Stimulated activated CD8-positive, alpha-beta memory T cell treated with anti-CD3 and anti-CD28 coated beads, Interleukin-4, amount 100 ng/mL, for 4 hours (primary cell): ENCODE measurements around the gene TRPT1.

Experiments
- DNase-seq, 2 donors: peaks; one replicate each; pipeline ENCODE4 v3.0.0-alpha.2; 2020; ENCODE audit warnings: low read depth in 2 of 2, low spot score in 1 of 2

The TRPT1 gene

DNA sequence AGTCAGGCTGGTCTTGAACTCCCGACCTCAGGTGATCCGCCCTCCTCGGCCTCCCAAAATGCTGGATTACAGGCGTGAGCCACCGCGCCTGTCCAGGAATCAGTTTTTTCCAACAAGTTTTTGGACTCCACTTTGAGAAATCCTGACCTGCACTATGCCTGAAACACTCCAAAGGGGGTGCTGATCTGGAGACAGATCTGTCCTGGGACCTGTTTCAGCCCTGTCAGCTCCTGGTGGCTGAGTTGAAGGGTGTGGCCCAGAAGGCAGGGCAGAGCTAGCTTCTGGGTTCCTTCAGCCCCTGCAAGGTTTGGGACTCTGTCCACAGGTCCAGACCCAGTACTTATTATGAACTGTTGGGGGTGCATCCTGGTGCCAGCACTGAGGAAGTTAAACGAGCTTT lies 5.6 kb upstream of the TRPT1 start:
- DNase-seq = no peak

DNA sequence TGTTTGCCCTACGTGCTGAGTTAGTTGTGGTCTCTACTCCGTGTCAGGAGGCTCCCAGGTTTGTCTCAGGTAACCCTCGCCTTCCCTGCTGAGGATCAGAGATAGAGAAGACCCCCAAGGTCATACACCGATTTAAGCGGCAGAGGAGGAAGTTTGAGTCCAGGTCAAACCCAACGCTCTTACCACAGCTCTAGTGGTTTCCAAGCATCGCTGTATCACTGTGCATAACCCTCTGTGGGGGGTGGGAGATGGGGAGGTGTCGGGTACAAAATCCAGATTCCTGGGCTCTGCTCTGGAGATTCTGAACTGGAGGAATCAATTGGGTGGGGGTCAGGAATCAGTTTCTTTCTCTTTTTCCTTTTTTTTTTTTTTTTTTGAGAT lies 5.0 kb upstream of the TRPT1 start:
- DNase-seq = no peak

DNA sequence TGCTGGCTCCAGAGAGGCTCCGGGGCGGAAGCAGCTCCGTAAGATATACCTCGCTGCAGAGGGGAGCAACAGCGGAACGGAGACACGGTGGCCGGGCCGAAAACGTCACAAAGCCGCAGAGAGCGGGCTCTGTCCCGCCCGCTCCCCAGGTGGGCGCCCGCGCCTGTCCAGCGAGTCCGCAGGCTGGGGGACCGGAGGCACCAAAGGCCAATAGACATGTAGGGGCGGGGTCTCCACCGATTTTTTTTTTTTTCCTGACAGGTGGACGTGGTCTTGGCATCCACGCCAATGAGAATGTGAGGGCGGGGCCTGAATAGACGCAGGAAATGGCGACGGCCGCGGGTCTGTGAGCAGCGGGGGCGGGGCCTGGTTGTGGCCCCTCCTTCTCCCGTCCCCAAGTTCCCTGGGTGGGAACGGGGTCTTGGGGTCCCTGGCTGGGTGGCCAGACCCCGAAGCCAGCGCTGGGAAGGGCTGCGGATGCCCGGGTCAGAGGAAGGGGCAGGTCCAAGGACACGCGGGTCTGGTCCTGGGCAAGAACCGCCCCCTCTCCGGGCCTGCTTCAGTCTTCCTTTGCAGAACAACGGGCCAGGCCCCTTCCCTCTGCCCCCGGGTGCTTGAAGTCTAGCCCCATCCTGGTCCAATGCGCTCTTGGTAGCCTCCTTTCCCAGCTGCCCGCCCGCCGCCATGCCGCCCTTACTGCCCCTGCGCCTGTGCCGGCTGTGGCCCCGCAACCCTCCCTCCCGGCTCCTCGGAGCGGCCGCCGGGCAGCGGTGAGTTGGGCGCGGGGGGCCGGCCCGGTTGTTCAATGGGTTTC lies 4.4 kb upstream of the TRPT1 start, which contains the start of gene DNAJC4:
DNAJC4 (plus strand) TSS at position 378 of the 814 bp plus-strand sequence; CDS start at position 685, 307 bp downstream.
- peak; percentile 60 to 78 for DNase-seq

DNA sequence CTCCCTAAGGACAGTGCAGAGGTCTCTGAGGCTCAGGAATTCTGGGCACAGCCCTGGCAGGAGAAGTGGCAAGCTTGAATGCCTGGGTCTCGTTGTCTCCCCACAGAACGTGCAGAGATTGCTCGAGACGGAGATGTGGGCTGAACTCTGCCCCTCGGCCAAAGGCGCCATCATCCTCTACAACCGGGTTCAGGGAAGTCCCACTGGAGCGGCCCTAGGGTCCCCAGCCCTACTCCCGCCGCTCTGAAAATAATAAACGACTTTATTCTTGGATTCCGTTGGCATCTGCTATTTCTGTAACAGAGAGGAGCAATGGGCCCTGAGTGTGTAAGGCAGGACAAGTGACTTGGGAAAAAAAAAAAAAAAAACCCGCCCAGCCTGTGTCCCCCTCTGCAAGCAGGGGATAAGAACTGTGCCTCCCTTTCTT lies 3.8 kb upstream of the TRPT1 start:
- no peak for DNase-seq

DNA sequence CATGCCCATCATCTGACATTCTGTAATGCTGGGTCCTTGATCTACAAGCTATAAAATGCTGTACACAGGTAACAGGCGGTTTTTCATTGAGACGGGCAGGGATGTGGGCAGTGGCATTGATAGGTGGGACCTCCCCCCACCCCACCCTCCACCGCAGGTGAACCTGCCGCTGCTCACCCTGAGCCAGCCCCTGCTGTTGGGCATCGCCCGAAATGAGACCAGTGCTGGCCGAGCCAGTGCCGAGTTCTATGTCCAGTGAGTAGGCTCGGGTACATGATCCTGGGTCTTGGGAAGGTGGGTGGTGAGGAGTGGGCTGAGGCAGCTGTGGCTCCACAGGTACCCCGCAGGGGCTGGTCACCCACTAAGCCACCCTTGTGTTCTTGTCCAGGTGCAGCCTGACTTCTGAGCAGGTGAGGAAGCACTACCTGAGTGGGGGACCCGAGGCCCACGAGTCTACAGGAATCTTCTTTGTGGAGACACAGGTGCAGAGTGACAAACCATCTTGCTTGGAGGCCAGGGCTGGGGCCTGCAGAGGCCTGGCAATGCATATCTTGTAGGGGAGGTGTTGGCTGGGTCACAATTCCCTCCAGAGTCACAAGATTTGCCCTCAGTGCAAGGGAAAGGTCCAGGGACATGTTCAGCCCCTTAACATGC lies 3.2 kb upstream of the TRPT1 start:
- no peak for DNase-seq

DNA sequence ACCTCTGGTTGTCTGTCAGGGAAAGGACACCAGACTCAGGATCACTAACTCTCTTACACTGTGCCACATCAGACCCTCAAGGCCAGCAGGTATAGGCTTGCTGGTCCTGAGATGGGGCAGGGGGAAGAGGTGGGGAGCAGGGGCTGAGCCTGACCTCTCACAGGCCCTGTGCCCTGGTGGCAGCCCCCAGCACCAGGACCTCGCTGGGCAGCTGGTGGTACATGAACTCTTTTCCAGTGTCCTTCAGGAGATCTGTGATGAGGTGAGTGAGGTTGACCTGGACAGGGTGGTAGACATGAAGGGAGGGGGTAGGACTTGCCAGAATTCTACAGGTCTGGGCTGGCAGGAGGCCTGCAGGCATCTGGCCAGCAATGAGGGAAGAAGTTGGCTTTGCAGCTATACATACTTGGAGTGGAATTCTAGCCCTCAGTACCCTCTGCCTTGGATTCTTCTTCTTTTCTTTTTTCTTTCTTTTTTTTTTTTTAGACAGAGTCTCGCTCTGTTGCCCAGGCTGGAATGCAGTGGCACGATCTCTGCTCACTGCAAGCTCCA lies 1.5 kb upstream of the TRPT1 start:
- DNase-seq = no peak

DNA sequence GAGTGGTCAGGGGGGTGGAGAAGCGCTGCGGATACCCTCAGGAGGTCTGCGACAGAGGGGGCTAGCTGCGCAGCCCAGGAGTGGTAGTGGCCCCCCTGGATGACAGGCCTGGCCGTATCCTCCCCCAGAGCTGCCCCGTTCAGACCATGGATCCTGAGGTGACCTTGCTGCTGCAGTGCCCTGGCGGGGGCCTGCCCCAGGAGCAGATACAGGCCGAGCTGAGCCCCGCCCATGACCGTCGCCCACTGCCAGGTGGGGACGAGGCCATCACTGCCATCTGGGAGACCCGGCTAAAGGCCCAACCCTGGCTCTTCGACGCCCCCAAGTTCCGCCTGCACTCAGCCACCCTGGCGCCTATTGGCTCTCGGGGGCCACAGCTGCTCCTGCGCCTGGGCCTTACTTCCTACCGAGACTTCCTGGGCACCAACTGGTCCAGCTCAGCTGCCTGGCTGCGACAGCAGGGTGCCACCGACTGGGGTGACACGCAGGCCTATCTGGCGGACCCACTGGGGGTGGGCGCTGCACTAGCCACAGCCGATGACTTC lies 593 bp upstream of the TRPT1 start:
- DNase-seq = no peak

DNA sequence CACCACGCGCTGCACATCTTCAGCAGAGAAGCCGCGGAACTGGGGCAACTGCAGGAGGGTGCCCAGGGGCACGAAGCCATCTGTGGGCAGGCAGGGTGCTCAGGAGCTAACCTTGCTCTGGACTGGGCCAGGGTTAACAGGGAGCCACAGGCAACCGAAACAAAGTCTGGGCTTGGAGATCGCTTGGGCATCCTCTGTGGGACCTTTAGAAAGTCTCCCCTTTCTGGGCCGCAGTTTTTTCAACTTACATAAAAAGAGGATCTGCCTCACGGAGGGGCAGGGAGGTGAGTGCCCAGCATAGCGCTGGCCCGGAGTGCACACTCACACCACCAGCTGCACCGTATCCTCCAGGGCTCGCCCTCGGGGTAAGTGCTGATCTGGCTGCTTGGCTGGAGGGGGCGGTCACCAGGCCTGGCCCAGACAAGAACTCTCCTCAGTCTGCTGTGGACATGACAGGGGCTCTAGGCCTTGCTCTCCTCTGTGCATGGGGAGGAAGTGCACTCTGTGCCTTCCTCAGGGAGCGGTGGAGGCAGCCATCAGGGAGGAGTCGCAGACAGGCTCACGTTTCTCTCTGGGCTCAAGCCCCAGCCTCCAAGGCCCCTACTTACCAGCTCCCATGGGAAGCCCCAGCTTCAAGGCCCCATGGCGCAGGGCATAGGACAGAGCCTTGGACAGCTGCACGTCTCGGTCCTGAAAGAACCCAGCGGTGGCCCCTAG lies 937 bp downstream of the TRPT1 start:
- DNase-seq = no peak

DNA sequence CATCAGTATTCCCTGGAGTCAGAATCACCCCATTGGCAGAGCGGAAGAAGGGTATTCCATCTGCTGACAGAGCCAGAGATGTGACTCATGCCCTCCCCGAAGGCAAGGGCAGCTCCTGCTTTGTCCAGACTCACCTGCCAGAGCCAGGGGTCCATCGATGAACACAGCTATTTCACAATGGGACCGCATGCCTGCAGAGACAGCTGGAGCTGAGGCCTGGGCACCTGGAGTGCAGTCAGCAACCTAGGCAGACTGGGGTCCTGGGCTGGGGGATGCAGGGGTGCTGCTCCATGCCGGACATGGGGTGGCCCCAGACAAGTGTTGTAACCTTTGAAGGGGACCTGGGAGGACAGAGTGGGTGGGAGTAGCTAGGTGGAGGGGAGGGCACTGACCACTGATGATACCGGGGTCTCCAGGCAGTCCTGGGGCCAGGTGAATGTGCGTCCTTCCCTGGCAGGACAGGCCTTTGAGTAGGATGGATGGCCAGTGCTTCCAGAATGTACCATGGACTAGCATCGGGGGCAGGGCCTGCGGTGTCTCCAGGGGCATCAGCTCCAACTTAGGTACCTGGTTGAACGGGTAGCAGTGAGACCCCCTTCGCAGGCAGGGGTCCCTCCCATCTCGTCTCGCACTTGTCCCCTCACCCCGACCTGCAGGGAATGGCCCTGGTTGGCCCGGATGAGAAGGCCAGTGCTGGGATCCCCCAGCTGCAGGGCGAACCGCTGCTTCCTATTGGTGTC lies 1.7 kb downstream of the TRPT1 start:
- no peak for DNase-seq

DNA sequence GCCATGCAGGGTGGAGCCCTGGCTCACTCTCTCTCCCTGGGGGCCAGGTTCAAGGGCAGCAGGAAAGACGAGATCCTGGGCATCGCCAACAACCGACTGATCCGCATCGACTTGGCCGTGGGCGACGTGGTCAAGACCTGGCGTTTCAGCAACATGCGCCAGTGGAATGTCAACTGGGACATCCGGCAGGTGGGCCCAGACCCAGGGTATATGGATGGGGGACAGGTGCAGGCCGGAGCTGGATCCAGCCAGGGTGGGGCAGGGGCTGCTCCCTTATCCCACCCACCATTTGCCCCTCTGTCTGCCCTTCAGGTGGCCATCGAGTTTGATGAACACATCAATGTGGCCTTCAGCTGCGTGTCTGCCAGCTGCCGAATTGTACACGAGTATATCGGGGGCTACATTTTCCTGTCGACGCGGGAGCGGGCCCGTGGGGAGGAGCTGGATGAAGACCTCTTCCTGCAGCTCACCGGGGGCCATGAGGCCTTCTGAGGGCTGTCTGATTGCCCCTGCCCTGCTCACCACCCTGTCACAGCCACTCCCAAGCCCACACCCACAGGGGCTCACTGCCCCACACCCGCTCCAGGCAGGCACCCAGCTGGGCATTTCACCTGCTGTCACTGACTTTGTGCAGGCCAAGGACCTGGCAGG lies 2.9 kb downstream of the TRPT1 start:
- DNase-seq = no peak

DNA sequence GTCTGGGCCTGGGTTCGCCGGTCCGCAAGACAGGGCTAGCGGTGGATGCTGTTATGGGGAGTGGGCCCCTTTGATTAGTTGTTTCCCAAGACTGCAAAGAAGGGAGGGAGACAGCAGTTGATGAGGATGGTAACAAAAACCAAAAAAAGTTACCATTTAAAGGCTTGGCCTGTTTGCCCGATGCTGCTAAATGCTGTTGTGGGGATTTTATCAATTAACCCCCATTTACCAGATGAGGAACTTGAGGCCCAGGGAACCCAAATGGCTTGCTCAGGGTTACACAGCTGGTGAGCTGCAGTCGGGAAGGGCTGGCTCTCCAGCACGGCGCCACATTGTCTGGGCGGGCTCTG lies 3.4 kb downstream of the TRPT1 start:
- DNase-seq = no peak

DNA sequence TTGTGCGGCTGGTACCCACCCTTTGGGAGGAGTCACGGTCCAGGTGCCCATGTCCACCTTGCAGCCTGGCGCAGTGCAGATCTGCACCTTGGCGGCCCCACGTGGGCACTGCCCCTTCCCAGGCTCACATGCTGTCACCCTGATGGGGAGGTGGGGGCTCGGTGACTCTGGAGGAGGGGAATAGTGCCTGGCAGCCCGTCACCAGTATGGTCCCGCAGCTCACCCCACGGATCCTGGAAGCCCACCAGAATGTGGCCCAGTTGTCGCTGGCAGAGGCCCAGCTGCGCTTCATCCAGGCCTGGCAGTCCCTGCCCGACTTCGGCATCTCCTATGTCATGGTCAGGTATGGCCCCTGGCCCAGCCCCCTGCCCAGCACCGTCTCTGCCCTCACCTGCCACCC lies 5.2 kb downstream of the TRPT1 start:
- DNase-seq = no peak

DNA sequence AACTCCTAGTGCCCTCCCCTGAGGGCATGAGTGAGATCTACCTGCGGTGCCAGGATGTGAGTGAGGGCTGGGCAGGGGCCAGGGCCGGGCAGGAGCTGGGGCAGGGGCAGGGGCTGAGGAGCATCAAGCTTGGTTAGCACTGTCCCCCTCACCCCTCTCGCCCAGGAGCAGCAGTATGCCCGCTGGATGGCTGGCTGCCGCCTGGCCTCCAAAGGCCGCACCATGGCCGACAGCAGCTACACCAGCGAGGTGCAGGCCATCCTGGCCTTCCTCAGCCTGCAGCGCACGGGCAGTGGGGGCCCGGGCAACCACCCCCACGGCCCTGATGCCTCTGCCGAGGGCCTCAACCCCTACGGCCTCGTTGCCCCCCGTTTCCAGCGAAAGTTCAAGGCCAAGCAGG lies 5.7 kb downstream of the TRPT1 start:
- no peak for DNase-seq

DNA sequence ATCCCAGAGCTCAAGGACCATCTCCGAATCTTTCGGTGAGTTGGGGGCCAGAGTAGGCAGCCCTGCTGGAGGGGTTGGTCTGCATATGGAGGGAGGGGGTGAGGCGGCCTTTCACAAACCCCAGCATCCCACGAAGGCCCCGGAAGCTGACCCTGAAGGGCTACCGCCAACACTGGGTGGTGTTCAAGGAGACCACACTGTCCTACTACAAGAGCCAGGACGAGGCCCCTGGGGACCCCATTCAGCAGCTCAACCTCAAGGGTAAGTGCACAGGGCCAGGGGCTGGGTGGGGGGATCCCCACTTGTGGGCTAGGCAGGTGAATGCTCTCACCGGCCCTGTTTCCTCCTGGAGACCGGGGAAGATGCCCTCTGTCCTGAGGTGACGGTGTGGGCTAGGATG lies 6.2 kb downstream of the TRPT1 start:
- DNase-seq = no peak

DNA sequence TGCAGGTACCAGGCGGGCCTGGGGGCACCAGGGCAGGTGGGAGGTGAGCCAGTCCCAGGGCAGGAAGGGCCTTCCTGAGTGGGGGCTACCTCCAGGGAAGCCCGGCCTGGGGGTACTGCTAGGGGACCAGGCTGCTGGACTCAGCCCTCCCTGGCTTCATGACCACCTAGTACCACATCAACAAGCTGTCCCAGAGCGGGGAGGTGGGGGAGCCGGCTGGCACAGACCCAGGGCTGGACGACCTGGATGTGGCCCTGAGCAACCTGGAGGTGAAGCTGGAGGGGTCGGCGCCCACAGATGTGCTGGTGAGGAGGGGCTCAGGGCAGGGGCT lies 6.7 kb downstream of the TRPT1 start:
- DNase-seq = no peak

DNA sequence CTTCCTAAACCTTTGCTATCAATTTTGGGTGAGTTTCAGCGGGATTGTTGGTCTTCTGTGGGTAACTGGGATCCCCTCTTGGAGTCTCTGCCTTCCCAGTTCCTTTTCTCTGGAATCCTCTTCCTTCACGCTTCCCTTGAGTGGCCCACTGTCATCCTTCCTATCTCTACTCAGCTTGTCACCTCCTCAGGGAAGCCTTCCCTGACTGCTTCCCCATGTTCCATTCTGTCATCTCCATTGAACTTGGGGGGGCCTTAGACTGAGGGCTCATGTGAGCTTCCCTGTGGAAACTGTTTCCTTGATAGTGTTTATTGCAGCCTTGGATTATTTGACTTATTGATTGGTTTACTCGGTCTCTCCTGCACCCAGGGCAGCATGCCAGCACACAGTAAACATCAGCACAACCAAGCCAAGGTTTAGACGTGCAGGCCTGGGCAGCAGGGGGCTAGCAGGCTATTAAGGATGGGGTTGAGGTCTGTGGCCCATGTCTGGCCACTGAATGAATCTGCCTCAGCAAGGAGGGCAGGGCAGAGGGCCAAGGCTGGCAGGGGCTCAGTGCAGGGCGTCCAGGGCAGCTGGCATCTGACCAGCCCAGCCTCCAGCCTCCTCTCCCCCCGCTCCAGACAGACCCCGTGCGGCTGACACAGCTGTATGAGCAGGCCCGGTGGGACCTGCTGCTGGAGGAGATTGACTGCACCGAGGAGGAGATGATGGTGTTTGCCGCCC lies 7.2 kb downstream of the TRPT1 start:
- no peak for DNase-seq

DNA sequence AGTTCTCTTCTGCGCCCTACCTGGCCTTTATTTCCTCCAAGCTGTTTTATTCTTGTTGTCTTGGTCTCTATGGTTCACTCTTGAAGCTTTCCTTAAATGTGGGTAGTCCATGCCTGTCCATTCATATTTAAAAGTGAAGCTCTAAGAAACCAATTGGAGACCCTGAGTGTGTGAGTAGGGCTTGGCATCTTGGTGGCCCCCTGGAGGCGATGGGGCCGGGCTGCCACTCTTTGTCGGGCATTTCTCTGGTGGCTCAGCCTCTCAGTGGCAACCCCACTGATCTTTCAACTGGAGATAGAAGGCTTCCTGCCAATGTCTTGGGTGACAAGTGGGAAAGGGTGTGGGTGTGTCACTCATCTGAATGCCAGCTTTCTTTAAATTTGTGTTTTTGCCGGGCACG lies 9.1 kb downstream of the TRPT1 start:
- DNase-seq = no peak

DNA sequence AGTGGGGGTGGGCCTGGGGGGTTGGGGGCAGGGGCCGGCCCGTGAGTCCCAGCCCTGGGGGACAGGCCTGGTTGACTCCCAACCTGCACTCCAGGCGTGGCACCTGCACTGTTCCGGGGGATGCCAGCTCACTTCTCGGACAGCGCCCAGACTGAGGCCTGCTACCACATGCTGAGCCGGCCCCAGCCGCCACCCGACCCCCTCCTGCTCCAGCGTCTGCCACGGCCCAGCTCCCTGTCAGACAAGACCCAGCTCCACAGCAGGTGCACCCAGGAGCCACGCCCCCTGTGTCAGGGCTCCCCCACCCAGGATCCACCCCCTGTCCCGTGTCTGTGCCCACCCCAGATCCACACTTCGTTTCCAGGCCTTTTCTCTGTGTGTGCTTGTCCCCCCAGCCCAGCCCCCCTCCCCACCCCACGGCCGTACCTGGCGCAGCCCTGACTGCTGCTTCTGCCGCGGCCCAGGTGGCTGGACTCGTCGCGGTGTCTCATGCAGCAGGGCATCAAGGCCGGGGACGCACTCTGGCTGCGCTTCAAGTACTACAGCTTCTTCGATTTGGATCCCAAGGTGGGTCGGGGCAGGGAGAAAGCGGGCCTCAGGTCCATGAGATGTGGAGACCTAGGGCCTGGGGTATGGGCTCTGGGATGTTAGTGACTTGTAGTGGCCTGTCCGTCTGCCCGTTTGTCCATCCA lies 14.7 kb downstream of the TRPT1 start:
- no peak for DNase-seq

DNA sequence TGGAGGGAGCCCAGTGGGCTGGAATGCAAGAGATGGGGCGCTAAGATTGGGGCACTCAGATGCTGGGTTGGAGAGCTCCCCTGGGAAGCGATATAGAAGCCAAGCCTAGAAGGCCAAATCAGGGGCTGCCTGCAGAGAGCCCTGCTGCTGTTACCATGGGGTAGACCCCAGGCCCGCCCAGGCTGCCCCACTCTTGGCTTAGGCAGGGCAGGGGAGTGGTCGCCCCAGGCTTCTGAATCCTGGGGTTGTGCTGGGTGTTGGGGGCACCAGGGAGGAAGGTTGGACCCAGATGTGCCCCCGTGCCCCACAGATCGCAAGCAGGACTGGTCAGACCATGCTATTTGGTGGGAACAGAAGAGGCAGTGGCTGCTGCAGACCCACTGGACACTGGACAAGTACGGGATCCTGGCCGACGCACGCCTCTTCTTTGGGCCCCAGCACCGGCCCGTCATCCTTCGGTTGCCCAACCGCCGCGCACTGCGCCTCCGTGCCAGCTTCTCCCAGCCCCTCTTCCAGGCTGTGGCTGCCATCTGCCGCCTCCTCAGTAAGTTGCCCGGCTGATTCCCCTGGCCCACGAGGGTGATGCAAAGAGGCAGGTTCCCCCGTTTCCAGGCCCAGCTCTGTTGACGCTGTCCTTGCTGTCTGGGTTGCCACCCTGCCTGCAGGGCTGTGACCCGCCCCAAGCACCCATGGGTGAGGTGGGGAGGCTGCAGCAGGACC lies 15.5 kb downstream of the TRPT1 start:
- DNase-seq = no peak
